GM23338 (cell line): ENCODE measurements around the gene GNPTAB. TPM values are rescaled to one million over a fixed set of nuclear protein-coding genes. Genes with fewer than 3 reads are reported as not detected.

Experiments
- ATAC-seq: fragments of 200-7000 bp; cut with Tn5 transposase; 3 replicates; pipeline ENCODE4 v1.9.1; 2020
- DNase-seq: peaks from one replicate; pipeline ENCODE4 v3.0.0-alpha.2; 2015; ENCODE audit warnings: low spot score
- H2AFZ ChIP-seq: fragments of 200-600 bp; sonication (generic); 2 replicates; pipeline ENCODE4 v1.8.0; 2016; ENCODE audit warnings: antibody characterized with exemption, mild to moderate bottlenecking, moderate library complexity
- H3F3A ChIP-seq: fragments of 200-600 bp; sonication (generic); replicated peaks from 2 replicates; pipeline ENCODE4 v1.8.0; 2017; ENCODE audit warnings: antibody characterized with exemption, mixed run types, low read depth
- H3K27ac ChIP-seq: fragments of 200-600 bp; sonication (generic); 2 replicates; pipeline ENCODE4 v1.6.1; 2016; ENCODE audit warnings: low read depth
- H3K27me3 ChIP-seq: fragments of 200-600 bp; sonication (generic); 2 replicates; pipeline ENCODE4 v1.8.0; 2016; ENCODE audit warnings: mild to moderate bottlenecking, mixed run types, moderate library complexity; ENCODE audit not compliant: insufficient read depth
- H3K36me3 ChIP-seq: fragments of 200-600 bp; sonication (generic); 2 replicates; pipeline ENCODE4 v1.8.0; 2016; ENCODE audit warnings: mild to moderate bottlenecking; ENCODE audit not compliant: insufficient read depth
- H3K4me1 ChIP-seq: fragments of 200-600 bp; sonication (generic); 2 replicates; pipeline ENCODE4 v1.8.0; 2016; ENCODE audit warnings: mild to moderate bottlenecking, moderate library complexity; ENCODE audit not compliant: insufficient read depth
- H3K4me2 ChIP-seq: fragments of 200-600 bp; sonication (generic); 2 replicates; pipeline ENCODE4 v1.7.1; 2017; ENCODE audit warnings: mixed run types
- H3K4me3 ChIP-seq: fragments of 200-600 bp; sonication (generic); 2 replicates; pipeline ENCODE4 v1.6.1; 2016; ENCODE audit warnings: mixed run types
- H3K79me2 ChIP-seq: fragments of 200-600 bp; sonication (generic); replicated peaks from 2 replicates; pipeline ENCODE4 v1.8.0; 2017; ENCODE audit warnings: mild to moderate bottlenecking; ENCODE audit not compliant: insufficient read depth
- H3K9me2 ChIP-seq: fragments of 200-600 bp; sonication (generic); 2 replicates; pipeline ENCODE4 v1.8.0; 2017; ENCODE audit not compliant: insufficient read depth
- H4K20me1 ChIP-seq: fragments of 200-600 bp; sonication (generic); replicated peaks from 2 replicates; pipeline ENCODE4 v1.8.0; 2017; ENCODE audit warnings: mild to moderate bottlenecking; ENCODE audit not compliant: insufficient read depth
- H3K27ac Mint-ChIP-seq: 2 replicates; pipeline ENCODE4 v1.8.0; 2020; ENCODE audit warnings: inconsistent platforms, mild to moderate bottlenecking, moderate library complexity, mixed read lengths
- H3K27me3 Mint-ChIP-seq: 3 replicates; pipeline ENCODE4 v1.8.0; 2022; ENCODE audit warnings: low read depth, mild to moderate bottlenecking, moderate library complexity, mixed read lengths, inconsistent platforms; ENCODE audit not compliant: insufficient read depth, poor library complexity
- H3K36me3 Mint-ChIP-seq: 3 replicates; pipeline ENCODE4 v1.8.0; 2021; ENCODE audit warnings: low read depth, mild to moderate bottlenecking, inconsistent platforms, moderate library complexity, mixed read lengths
- H3K4me1 Mint-ChIP-seq: 3 replicates; pipeline ENCODE4 v1.8.0; 2020; ENCODE audit warnings: mild to moderate bottlenecking, inconsistent platforms, mixed read lengths
- H3K4me3 Mint-ChIP-seq: 3 replicates; pipeline ENCODE4 v1.8.0; 2021; ENCODE audit warnings: moderate library complexity, mild to moderate bottlenecking, inconsistent platforms, mixed read lengths
- H3K9me3 Mint-ChIP-seq: 3 replicates; pipeline ENCODE4 v1.8.0; 2020; ENCODE audit warnings: moderate library complexity, mild to moderate bottlenecking, inconsistent platforms, mixed read lengths
- CREB1 ChIP-seq: fragments of 250-450 bp; sonication (Bioruptor Pico); IDR thresholded peaks from 2 replicates; pipeline ENCODE4 v1.5.0; 2020; ENCODE audit warnings: low read depth, mild to moderate bottlenecking, moderate library complexity
- CTCF ChIP-seq, 2 experiments: fragments of 200-600 bp in 1 of 2; sonication (generic) in 1 of 2; conservative IDR thresholded peaks; 2 replicates each; pipeline versions ENCODE4 v1.5.1 to v1.6.1; 2016 to 2017; ENCODE audit warnings: antibody characterized with exemption in 2 of 2, low read depth in 2 of 2, mild to moderate bottlenecking in 2 of 2, moderate library complexity in 1 of 2
- ETS1 ChIP-seq: IDR thresholded peaks from 2 replicates; pipeline ENCODE4 v1.6.1; 2016; ENCODE audit warnings: antibody characterized with exemption
- EZH2 ChIP-seq: fragments of 200-600 bp; sonication (generic); IDR thresholded peaks from one replicate; pipeline ENCODE4 v1.8.0; 2017; ENCODE audit warnings: antibody characterized with exemption, mild to moderate bottlenecking, low read depth; ENCODE audit not compliant: unreplicated experiment
- NANOG ChIP-seq: IDR thresholded peaks from 2 replicates; pipeline ENCODE4 v1.6.1; 2016; ENCODE audit warnings: antibody characterized with exemption, borderline replicate concordance
- POLR2AphosphoS5 ChIP-seq: IDR thresholded peaks from 2 replicates; pipeline ENCODE4 v1.6.1; 2016; ENCODE audit warnings: antibody characterized with exemption, low read depth
- STAT1 ChIP-seq: IDR thresholded peaks from one replicate; pipeline ENCODE4 v1.6.1; 2016; ENCODE audit warnings: antibody characterized with exemption; ENCODE audit not compliant: unreplicated experiment
- ZNF114 ChIP-seq: fragments of 250-450 bp; sonication (Bioruptor Pico); IDR thresholded peaks from 2 replicates; pipeline ENCODE4 v1.5.0; 2020; ENCODE audit warnings: mild to moderate bottlenecking, moderate library complexity
- ZNF331 ChIP-seq: fragments of 250-450 bp; sonication (Bioruptor Pico); IDR thresholded peaks from 2 replicates; pipeline ENCODE4 v1.5.0; 2020; ENCODE audit warnings: low read depth, mild to moderate bottlenecking, moderate library complexity
- polyA plus RNA-seq: library from polyadenylated mRNA; unstranded; fragments of >200 nt; fragmentation: Nextera tagmentation; extraction: Ambion mirVana; gene quantifications from 2 replicates; pipeline ENCODE4 v1.2.1, GENCODE V29; 2016
- total RNA-seq: library from RNA; depleted of rRNA; stranded (reverse); fragments of >200 nt; shearing (Covaris generic); gene quantifications from 2 replicates; pipeline ENCODE4 v1.2.3, GENCODE V29; 2014
- TF ChIP-seq, protein P1 (sequence below): IDR thresholded peaks from one replicate; pipeline ENCODE4 v1.6.1; 2018; ENCODE audit warnings: antibody characterized with exemption; ENCODE audit not compliant: unreplicated experiment

The GNPTAB gene
- total and polyA plus RNA-seq, 2 experiments from 2014 or later, result 23.6 to 58.3 TPM

- H3K9me3 Mint-ChIP-seq, result no peaks in the 10 kb centered on the region; the same call in 2 of the 3 replicates
- Histone ChIP-seq H4K20me1 (no peaks in the 10 kb centered on the region; the same call in 1 of the 2 replicates), H3K4me2 (0 out of 2 replicates have a peak overlapping the region, but pooled peaks have one; percentile 37), H3F3A (no peaks in the 10 kb centered on the region), H3K27ac (no peak overlapping the region), H2AFZ (no peak overlapping the region), H3K79me2 (no peaks in the 10 kb centered on the region), H3K4me3 (no peak overlapping the region), H3K27me3 (no peaks in the 10 kb centered on the region), H3K9me2 (no peaks in the 10 kb centered on the region), H3K36me3 (peaks cover 6% of the 10 kb centered on the region; the same call in 1 of the 2 replicates), H3K4me1 (peaks cover 8% of the 10 kb centered on the region)
- H3K4me1 Mint-ChIP-seq, result peaks cover 18% of the 10 kb centered on the region
- TF ChIP-seq ZNF114 (CRISPR knock-in tag) (no peak), EZH2 (no peak), ETS1 (no peak), CTCF (conservative IDR thresholded peaks at IDR 0.05; ENCODE audit: low read depth in 2 of 2) (no peak), NANOG (no peak)
- TF ChIP-seq, protein P1, sequence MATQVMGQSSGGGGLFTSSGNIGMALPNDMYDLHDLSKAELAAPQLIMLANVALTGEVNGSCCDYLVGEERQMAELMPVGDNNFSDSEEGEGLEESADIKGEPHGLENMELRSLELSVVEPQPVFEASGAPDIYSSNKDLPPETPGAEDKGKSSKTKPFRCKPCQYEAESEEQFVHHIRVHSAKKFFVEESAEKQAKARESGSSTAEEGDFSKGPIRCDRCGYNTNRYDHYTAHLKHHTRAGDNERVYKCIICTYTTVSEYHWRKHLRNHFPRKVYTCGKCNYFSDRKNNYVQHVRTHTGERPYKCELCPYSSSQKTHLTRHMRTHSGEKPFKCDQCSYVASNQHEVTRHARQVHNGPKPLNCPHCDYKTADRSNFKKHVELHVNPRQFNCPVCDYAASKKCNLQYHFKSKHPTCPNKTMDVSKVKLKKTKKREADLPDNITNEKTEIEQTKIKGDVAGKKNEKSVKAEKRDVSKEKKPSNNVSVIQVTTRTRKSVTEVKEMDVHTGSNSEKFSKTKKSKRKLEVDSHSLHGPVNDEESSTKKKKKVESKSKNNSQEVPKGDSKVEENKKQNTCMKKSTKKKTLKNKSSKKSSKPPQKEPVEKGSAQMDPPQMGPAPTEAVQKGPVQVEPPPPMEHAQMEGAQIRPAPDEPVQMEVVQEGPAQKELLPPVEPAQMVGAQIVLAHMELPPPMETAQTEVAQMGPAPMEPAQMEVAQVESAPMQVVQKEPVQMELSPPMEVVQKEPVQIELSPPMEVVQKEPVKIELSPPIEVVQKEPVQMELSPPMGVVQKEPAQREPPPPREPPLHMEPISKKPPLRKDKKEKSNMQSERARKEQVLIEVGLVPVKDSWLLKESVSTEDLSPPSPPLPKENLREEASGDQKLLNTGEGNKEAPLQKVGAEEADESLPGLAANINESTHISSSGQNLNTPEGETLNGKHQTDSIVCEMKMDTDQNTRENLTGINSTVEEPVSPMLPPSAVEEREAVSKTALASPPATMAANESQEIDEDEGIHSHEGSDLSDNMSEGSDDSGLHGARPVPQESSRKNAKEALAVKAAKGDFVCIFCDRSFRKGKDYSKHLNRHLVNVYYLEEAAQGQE, result no peak
- no peak for DNase-seq
- H3K27ac Mint-ChIP-seq, result 0 out of 2 replicates have a peak overlapping the region, but pooled peaks have one; percentile 70
- peaks cover 2% of the 10 kb centered on the region for H3K27me3 Mint-ChIP-seq
- ATAC-seq, result no peak
- no peaks in the 10 kb centered on the region; the same call in 2 of the 3 replicates for H3K36me3 Mint-ChIP-seq
- H3K4me3 Mint-ChIP-seq, result no peak overlapping the region
These were observed 80.6 kb downstream of the GNPTAB start for GRCh38 chr12:101750152-101750551.

DNA sequence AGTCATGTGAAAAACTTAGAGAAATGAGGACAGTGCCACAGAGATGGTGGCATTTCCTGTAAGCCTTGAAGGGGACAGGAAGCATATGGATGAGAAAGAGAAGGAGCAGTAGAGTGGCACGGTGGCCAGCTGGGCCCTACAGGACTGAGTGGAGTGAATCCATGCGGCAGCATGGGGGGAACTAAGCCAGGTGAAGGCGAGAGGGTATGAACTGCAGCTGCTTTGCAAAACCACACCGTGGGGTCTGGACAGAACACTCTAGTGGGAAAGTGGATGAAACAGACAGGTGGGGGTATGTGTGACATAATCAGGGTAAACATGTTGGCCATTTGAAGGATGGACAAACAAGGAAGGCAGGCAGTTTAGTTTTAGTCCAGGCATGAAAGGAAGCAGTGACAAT is 81.1 kb downstream of the GNPTAB start:
- Mint-ChIP-seq H3K27me3 (peaks cover 2% of the 10 kb centered on the region), H3K4me3 (no peak overlapping the region), H3K4me1 (peaks cover 18% of the 10 kb centered on the region), H3K36me3 (no peaks in the 10 kb centered on the region; the same call in 2 of the 3 replicates), H3K9me3 (no peaks in the 10 kb centered on the region), H3K27ac (no peak overlapping the region)
- DNase-seq (no peak), ATAC-seq (no peak)
- H3K79me2 ChIP-seq, result no peaks in the 10 kb centered on the region
- no peak overlapping the region for H3K4me3 ChIP-seq
- H3K9me2 ChIP-seq, result no peaks in the 10 kb centered on the region
- peaks cover 6% of the 10 kb centered on the region; the same call in 1 of the 2 replicates for H3K36me3 ChIP-seq
- H3K4me2 ChIP-seq, result no peak overlapping the region
- no peaks in the 10 kb centered on the region; the same call in 1 of the 2 replicates for H4K20me1 ChIP-seq
- H2AFZ ChIP-seq, result no peak overlapping the region
- H3F3A ChIP-seq, result no peaks in the 10 kb centered on the region
- no peaks in the 10 kb centered on the region for H3K27me3 ChIP-seq
- H3K4me1 ChIP-seq, result peaks cover 8% of the 10 kb centered on the region
- H3K27ac ChIP-seq, result no peak overlapping the region
- TF ChIP-seq ZNF331 (CRISPR knock-in tag) (no peak), NANOG (no peak), STAT1 (no peak), CREB1 (CRISPR knock-in tag) (no peak), POLR2AphosphoS5 (no peak)
